NT2/D1 (cell line): ENCODE data around the gene ECHS1.

ENCODE experiments used
- YY1 ChIP-seq: IDR thresholded peaks from 2 replicates; pipeline ENCODE4 v1.6.1; 2011; ENCODE audit not compliant: insufficient read length, insufficient read depth
- ZNF274 ChIP-seq: IDR thresholded peaks from 2 replicates; pipeline ENCODE4 v1.6.1; 2011; ENCODE audit warnings: mild to moderate bottlenecking, low read depth, low read length

DNA sequence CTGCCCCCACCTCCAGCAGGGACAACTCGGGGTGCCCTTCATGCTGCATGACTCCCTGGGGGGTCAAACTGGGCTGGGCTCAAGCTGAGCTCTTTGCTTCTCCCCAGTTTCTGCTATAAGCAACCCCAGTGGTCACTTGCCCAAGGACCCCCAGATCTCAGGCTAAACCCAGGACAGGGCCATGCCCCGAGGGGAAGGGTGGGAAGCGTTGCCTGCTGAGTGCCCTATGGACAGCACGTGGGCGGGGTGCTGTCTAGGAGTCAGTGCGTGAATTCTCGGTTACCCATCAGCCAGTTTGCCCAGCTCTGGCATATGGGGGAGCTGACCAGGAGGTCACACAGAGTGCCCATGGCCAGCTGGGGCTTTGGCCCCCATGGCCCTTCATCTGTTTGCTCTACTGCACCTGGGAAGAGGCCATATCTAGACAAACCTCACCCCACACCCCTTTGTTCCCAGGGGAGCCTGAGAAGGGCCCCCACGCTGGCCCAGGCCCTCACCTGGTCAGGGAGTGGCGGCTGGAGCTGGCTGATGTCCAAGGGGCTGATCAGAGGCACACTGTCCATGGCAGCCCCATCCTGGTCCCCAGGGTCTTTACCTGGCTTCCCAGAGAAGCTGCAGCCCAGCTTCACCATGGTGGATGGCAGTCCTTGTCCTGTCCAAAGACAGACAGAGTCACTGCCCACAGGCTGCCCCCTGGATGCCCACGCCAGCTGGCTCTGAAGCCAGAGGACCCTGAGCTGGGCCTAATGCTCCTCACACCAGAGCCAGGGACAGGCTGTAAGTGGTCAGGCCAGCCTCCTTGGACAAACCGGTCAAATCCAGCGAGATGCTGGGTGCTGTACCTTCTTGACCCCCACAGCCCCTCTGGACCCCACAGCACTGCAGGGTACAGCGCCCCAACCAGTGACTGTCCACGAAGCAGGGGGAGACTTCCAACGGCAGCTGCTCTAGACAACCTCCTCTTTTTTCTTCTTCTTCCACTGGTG lies 44.5 kb downstream of the ECHS1 start:
- TF ChIP-seq ZNF274 (no peak), YY1 (no peak)
